ENCODE measurements around the gene DISP2.

The DISP2 gene, protein sequence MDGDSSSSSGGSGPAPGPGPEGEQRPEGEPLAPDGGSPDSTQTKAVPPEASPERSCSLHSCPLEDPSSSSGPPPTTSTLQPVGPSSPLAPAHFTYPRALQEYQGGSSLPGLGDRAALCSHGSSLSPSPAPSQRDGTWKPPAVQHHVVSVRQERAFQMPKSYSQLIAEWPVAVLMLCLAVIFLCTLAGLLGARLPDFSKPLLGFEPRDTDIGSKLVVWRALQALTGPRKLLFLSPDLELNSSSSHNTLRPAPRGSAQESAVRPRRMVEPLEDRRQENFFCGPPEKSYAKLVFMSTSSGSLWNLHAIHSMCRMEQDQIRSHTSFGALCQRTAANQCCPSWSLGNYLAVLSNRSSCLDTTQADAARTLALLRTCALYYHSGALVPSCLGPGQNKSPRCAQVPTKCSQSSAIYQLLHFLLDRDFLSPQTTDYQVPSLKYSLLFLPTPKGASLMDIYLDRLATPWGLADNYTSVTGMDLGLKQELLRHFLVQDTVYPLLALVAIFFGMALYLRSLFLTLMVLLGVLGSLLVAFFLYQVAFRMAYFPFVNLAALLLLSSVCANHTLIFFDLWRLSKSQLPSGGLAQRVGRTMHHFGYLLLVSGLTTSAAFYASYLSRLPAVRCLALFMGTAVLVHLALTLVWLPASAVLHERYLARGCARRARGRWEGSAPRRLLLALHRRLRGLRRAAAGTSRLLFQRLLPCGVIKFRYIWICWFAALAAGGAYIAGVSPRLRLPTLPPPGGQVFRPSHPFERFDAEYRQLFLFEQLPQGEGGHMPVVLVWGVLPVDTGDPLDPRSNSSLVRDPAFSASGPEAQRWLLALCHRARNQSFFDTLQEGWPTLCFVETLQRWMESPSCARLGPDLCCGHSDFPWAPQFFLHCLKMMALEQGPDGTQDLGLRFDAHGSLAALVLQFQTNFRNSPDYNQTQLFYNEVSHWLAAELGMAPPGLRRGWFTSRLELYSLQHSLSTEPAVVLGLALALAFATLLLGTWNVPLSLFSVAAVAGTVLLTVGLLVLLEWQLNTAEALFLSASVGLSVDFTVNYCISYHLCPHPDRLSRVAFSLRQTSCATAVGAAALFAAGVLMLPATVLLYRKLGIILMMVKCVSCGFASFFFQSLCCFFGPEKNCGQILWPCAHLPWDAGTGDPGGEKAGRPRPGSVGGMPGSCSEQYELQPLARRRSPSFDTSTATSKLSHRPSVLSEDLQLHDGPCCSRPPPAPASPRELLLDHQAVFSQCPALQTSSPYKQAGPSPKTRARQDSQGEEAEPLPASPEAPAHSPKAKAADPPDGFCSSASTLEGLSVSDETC (N-terminal part only)

DNA sequence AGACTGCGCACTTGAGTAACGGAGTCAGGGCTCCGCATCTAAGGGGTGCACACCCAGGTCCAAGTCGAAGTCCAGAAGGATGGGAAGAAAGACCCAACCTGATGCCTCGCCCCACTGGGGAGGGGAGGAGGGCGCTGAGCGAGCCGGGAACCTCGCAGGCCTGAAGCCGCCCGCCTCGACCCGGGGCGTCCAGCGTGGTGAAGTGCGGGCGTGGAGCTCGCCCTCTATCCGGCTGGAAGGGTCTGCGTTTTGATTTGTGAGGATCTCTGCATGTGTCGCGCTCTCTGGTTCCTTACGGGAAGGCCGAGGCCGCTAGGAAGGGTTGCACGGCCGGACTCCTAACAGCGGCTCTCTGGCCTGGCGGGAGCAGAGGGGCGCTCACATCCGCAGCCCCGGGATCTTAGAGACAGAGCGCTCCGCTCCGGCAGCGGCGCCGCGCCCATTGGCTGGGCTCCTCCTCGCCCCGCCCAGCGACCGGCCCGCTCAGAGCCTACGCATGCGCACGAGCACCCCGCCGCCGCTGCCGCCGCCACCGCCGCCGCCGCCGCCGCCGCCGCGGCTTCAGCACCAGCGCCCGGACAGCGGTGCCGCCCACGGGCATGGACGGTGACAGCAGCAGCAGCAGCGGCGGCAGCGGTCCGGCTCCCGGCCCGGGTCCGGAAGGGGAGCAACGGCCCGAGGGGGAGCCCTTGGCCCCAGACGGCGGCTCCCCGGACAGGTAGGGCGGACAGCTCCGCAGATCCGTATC, at the start of gene DISP2:
Gene DISP2, plus strand, starts transcription at position 497 of the 748 bp plus-strand sequence. Its CDS starts 103 bp downstream, at position 600.
- DNase-seq = peak; percentile 66

DNA sequence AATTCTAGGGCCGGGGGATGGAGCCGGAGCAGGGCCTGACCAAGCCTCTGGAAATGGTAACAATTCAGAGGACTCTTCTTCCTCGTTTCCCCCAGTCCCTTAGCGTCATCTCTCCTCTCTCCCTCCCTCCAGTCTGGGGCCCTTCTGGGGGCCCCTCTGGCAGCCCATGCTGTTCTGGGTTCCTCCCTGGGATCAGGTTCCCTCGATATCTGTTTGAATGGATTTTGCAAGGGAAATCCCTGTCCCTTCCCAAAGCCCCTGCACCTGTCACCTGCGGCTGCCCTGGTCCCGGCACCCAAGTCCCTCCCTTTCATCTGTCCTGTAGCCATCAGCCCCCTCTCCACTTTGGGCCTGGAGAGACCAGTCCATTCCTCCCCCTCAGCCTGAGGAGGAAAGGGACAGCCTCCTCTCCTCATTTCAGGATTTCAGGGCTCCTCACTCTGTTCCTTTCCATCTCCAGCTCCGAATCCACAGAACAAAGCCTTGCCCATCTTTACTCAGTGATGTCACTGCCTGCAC, 48.6 kb upstream of the DISP2 start:
- DNase-seq = no peak

DNA sequence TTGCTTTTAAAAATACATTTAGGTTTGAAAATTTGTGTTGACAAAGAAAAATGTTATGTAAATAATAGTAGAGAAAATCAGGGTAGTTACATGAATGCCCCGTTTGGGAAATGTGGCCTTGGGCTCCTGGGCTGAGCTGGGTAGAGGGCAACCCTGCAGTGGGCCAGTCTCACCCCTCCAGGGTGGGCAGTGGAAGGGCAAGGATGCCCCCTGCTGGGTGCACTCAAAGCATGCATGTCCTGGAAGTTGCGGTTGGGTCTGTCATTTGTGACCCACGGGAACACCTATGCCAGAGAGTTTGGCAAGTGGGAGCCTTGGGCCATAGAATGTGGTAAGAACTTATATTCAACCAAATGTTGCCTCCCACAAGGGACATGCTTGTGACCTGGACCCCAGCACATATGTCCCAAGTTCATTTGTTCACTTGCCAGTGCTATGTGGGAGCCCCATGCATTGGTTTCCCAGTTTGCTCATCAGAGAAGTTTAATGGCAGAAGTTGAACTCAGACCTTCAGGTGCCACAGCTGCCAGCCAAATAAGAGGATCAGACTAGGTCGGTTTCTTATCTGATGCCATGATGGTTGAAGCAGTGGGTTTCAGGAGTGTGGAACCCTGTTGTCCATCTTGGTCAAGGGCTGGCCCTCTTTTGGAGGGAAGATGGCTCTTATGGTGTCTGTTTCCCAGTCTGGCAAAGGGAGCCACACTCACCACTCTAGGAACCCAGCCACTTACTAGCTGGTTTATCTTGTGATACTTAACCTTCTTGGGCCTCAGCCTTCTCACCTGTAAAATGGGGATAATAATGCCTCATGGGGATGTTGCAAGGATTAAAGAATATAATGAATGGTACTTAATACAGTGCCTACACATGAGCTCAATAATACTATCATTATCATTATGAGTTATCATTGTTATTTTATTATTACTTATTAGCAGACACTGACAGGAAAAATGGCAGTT, 47.7 kb upstream of the DISP2 start:
- no peak for DNase-seq

DNA sequence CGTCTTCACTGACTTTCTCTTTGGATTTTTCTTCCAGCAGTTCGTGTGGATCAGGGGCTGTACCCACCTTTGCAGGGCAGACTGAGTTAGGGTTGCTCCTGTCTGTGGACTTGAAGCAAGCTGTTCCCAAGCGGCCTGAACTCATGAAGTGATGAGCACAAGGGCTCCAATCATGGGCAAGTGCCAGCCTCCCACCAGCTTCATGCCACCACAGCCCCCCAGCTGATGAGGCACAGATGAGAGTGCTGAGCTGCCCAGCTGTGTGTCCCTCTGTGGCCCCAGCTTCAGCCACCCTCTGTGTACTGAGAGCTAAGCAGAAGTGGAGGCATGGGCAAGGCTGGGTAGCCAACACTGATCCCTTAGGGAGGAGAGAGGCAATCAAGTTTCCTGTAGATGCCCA, 47.0 kb upstream of the DISP2 start:
- DNase-seq = no peak

DNA sequence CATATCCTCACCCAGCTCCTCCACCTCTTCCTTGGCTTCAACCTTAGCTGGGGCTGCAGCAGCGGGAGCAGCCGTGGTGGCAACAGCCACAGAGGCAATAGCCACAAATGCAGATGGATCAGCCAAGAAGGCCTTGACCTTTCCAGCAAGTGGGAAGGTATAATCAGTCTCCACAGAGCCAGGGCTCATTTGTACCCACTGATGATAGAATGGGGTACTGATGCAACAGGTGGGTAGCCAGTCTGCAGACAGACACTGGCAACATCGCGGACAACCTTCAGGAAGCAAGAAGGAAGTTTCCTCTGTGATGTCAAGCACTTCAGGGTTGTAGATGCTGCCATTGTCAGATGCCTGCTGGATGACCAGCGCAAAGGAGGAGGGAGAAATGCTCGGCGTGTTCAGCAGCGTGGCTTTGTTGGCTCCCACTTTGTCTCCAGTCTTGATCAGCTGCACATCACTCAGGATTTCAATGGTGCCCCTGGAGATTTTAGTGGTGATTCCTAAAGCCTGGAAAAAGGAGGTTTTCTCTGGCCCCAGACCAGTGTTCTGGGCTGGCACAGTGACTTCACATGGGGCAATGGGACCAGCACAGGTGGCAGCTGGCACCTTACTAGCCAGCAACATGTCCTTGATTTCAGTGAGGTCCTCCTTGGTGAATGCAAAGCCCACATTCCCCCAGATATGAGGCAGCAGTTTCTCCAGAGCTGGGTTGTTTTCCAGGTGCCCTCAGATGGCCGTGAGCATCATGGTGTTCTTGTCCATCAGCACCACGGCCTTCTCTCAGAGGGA, 45.5 kb upstream of the DISP2 start:
- DNase-seq = no peak

DNA sequence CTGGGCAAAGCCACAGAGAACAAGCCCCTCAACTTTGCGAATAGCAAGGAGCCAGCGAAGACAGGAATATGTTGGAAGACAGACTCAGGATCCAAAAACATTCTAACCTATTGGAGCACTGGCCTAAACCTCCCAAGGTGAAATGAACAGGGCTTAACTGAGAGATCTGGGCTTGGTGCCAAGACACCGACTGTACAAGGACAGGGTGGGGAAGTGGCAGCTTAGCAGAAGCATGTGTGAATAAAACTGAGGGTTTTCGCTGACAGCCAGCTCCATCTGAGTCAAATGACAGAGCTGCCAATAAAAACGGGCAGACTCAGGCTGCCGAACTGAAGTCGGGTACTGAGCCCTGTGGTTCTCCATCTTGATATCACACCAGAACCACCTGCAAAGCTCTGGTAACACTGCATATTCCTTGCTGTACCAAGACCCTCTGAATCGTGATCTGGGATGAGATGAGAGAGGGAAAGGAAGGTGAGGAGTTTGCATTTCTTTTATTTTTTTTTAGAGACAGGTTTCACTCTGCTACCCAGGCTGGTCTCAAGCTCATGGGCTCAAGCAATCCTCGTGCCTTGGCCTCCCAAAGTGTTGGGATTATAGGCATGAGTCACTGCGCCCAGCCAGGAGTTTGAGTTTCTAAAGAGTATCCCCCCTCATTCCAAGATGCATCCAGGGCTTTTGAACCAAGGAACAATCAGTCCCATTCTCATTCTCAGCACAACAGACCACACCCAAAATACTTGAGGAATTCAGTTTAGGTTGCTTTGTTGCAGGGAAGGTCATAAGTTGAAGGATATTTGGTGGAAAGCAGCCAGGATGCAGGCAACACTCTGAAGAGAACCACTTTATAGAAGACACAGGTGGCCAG, 44.3 kb upstream of the DISP2 start:
- peak; percentile 61 for DNase-seq

DNA sequence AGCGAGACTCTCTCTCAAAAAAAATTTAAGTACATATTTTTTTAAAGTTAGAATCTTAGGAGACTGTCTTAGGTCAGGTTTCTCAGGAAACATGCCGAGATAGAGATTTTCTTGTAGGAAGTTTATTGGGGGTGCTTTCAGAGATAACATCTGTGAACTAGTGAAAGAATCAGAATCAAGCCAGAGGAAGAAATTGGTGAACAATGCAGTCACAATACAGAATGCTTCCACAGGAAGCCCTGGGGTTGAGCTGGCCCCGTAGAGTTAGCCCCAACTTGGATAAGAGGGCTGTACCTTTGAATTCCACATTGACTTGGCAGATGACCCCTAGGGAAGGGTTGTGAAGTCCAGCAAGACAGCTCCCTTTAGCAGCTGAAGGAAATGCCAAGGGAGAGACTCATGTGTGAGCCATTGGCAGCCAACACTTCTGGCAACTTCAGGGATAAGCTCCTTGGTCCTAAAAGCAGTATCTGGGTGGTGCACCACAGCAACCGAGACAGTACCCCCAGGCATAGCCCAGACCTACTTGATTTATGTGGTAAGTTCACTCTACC, 43.2 kb upstream of the DISP2 start:
- DNase-seq = no peak

DNA sequence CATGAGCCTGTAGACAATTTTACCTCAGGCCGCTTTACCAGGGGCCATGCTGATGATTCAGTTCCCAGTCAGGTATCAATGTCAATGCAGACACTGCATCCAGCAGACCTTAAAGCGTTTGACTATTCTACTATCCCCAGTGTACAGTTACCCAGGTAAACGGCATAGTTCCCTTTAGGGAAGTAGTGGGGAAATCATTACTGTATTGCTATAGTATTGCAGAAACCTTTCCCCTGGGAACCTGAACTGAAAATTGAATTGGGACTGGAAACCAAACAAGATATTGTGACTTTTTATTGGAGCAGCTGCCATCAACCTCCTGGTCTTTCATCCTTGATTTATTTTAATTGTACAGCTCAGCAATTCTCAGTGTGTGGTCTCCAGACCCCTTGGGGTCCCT, 41.1 kb upstream of the DISP2 start:
- DNase-seq = no peak

DNA sequence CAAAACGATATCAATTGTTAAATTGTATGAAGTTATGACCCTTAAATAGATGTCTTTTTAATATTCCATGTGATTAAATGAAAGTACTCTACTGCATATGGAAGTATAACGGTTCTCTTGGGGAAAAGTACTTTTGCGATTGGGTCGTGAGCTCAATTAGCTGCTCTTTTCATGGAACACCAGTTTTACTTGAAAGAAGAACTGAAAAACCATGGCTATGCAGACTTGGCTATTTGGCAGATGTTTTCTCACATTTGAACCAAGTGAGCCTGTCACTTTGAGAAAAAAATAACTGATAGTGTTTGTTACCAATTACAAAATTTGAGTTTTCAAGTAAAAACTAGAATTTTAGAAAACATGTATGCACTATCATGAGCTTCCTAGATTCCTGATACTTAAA, 40.4 kb upstream of the DISP2 start:
- DNase-seq = no peak

DNA sequence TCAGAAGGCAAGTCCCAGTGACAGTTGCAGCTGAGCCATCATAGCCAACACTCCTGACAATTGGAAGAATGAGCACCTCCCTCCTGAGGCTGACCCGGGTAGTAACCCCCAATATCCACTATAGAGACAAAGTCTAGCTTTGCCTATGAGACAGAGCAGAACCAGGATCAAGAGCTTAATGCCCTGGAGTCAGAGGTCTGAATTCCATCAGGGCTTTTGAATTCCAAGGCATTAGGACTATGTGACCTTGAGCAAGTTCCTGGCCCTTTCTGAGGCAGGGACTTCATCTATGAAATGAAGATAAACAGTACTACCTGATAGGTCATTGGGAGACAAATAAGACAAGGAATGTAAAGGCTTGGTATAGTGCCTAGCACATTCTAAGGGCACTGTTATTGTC, 37.6 kb upstream of the DISP2 start:
- DNase-seq = no peak

DNA sequence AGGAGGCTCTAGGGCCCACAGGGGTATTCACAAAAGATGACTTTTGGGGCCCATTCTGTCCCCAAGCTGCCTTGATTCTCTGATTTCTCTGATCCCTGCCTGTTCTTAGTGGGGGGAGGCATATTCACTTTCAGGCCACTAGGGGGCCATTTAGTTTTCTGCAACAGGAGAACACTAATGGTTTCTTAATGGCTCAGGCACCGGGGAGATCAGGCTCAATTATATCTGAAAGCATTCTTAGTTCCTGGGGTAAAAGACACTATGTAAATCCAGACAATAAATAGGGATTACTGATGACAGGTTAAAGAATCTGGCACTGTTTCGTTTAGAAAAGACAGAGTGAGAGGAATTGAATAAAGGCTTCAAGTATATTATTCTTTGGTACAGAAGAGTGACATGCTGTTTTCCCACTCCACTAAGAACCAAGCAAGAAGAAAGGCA, 37.1 kb upstream of the DISP2 start:
- DNase-seq = peak; percentile 43

DNA sequence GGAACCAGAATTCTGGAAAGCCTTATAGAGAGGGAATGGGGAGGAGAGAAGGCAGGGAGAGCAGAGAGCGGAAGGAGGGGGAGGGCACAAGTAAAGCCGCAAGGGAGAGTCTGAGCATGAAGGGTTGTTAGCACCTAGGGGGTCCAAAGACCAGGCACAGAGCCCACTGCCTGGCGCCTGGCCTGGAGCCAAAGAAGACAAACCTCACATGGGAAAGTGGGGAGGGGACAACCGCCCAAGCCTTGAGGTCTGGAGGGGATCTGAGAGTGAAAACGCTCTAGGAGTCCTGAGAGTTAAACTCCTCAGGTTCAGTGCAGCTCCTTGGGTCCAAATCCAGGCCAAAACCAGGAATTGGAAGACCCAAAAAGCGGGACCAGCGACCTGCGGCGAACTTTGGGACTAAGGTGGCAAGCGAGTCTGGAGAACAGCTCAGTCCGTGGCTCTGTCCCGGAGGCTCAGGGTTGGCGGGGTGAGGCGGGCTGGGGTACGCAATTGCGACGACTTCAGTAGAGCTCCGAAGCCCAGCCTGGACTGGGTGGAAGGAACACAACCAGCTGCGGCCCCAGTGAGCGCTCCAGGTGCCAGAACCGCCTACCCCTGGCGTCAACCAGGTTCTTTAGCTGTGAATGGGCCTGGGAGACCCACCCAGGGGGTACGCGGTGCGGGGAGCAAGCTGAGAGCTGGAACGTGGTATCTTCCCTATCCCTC, 35.3 kb upstream of the DISP2 start:
- no peak for DNase-seq

DNA sequence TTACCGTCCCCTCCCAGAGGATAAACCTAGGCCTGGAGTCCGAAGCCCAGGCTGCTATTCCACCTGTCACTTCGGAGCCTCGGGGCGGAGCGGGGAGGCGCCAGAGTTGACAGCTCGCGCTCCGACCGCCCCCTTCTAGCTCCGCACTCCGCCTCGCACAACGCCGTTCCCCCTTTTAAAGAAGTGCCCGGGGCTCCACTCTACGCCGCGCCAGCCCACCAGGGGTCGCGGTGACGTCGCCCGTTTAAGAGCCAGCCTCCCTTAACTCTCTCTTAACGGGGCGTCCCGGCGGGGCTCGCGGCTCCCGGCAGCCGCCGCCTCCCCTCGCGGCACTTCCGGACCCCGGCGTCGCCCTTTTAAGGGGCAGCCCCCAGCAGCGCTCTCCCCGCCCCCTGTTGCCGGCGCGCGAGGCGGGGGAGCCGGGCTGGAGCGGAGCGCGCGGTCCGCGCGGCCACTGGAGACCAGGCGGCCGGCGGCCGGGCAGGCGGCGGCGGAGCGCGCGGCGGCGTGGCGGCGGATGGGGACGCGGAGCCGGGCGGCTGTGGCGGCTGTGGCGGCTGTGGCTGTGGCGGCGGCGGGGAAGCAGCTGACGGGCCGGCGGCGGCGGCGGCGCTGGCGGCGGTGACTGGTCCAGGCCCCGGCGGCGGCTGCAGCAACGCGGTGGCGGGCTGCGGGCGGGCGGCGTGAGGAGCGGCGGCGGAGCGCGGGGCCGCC, 34.6 kb upstream of the DISP2 start, which contains the start of gene INAFM2:
Gene INAFM2, plus strand, starts transcription at position 454 of the 714 bp plus-strand sequence. CDS start 364 bp downstream, outside the sequence.
- peak; percentile 85 for DNase-seq

DNA sequence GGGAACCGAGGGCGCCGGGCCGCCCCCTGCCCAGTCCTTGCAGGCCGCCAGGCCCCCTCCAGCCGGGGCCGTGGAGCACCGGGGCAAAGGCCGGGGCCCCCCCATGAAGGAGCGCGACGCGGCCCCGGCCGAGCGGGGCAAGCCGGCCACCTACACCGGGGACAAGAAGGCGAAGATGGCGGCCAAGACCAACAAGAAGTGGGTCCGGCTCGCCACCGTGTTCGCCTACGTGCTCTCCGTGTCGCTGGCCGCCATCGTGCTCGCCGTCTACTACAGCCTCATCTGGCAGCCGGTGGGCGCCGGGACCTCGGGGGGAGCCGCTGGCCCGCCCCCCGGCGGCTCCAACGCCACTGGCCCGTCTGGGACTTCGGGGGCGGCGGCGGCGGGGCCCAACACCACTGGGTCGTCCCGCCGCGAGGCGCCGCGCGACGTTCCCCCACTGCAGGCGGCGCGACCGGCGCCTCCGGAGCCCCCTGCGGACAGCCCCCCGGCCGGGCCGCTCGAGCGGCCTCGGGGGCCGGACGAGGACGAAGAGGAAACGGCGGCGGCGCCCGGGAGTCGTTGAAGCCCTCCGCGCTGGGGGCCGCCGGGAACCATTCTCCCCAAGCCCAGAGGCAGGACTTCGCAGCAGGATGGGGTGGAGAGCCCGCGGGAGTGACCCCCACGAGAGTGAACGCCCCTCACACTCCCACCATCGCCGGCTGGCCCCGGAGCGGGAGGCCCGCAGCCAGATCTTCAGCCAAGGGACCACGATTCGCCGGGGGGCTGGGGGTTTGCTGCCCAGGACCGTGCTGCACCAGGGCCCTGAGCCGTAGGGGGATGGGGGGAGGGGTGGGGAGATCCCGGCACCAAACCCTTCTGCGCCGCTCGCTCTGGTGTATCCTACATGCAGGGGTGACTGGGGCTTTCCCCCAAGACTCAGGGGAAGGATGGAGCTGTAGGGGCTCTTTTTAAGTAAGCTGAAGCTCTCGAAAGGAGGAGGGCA, 33.8 kb upstream of the DISP2 start:
- no peak for DNase-seq

DNA sequence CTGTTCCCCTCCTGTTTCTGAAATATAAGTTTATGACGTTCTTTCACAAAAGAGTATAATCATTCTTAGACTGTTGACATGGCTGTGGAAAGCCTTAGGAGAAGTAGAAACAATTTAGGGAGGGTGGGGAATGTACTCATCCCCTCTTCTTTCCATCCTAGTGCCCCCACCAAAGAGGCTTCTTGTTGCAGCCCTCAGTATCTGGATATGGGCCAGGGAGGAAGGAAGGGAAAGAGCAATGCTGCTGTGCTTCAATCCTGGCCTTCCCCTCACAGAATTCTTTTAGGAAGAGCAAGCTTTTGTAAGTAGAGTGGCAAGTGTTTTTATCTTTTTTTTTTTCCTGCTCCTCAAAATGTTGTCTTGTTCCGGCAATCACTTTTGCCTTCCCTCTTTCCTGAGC, 32.8 kb upstream of the DISP2 start:
- DNase-seq = no peak

DNA sequence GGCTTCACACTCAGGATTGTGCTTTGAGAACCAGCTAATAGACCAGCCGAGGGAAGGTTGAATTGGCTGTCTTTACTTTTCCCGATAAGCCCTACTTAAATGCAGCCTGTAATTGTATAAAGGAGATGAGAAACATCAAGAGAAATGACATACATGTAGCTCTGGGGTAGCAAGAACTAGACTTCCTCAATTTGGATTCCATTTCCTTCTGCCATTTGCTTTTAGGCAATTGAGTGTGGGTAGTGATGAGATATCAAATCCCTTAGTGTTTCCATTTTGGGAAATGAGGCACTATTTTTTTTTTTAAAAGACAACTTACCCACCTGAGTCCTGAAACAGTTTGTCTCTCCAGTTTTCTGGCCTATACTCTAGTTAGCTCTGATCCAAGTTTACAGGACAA, 32.3 kb upstream of the DISP2 start:
- no peak for DNase-seq

Data from NCI-H1048 (cell line).